ENCODE data around the gene TRAF3. TPM values are rescaled to one million over a fixed set of nuclear protein-coding genes. Genes with fewer than 3 reads are reported as not detected.

Gene TRAF3
- total RNA-seq, 1 experiment from 2014 or later = 11.5 TPM

DNA sequence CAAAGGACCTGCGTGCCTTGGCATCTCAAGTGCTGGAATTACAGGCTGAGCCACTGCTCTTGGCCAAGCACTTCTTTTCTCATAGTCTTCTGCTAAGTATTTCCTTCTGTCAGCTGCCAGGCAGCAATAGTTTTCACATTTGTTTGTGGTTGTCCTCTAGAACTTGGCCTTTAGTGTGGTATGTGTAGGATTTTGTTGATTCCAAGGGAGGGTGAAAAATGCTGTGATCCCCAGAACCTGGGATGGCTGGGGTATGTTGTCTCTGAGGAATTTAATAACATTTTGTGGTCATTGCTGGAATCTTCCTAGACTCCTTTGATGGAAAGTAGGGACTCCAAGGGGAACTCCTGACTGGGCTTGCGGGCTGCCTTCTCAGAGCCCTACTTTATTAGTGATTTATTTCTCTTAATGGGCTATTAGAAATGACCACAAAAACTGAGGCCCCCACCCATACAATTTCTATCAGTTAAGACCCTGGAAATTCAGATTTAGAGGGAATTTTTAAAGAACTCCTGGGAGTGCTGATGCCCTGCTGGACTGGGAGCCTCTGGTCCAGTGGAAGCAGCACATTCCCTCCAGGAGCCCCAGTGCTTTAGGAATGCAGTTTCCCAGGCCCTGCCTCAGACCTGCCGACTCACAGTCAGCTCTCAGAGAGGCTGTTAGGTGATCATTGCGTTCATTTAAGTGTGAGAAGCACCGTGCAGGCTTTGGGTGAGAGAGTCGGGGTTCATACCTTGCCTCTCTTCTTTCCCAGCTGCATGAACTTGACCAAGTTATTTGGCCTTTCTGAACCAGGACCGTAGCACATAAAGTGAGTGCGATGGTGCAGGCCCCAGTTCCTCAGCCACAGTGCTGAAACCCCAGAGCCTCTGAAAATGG is 22.7 kb downstream of the TRAF3 start:
- Histone ChIP-seq H3K27me3 (ENCODE audit: control insufficient read depth, insufficient read depth, low read length) (no peaks in the 10 kb centered on the region), H3K36me3 (replicated peaks; ENCODE audit: control insufficient read depth, insufficient read depth, low read length) (no peaks in the 10 kb centered on the region), H3K4me3 (ENCODE audit: insufficient read depth, low read depth, low read length) (no peak overlapping the region)
- DNase-seq = peak; percentile 10

DNA sequence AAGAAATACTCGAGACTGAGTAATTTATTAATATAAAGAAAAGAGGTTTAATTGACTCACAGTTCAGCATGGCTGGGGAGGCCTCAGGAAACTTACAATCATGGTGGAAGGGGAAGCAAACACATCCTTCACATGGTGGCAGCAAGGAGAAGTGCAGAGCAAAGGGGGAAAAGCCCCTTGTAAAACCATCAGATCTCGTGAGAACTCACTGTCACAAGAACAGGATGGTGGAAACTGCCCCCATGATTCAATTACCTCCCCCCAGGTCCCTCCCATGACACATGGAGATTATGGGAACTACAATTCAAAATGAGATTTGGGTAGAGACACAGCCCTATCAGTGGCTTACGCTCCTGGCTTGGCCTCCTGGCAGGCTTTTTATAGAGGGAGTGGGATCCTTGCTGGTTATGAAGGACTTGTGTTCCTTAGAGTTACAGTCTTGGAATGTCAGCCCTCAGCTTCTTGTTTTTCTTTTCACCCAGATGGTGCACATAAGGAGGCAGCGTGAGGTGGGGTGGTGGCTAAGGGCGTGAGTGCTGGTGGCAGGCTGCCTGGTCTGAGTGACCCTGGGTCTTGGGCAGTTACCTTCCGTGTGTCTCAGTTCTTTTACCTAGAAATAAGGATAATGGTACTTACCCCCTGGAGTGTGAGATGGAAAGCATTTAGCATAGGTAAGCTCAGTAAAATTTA is 25.7 kb downstream of the TRAF3 start:
- H3K4me3 ChIP-seq (ENCODE audit: insufficient read depth, low read depth, low read length) = no peak overlapping the region
- DNase-seq = peak; percentile 5
- no peaks in the 10 kb centered on the region for H3K36me3 ChIP-seq (replicated peaks; ENCODE audit: control insufficient read depth, insufficient read depth, low read length)
- H3K27me3 ChIP-seq (ENCODE audit: control insufficient read depth, insufficient read depth, low read length) = no peaks in the 10 kb centered on the region

DNA sequence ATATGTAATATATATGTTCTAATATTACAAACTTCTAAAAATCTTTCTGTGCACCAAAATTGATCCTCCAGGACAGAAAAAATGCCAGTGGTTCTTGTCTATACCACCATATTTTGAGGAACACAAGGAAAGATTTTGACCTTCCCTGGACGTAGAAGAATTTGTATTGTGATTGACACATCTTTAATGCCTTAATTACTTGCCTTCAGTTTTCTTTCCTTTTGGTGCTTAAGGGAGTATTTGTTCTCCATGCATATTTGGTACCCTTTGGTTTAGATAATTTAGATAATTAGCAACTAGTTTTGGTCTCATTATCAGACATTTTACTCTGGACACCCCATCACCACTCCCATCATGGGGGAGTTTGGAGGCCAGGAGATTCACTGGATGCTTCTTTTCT is 27.6 kb downstream of the TRAF3 start:
- H3K36me3 ChIP-seq (replicated peaks; ENCODE audit: control insufficient read depth, insufficient read depth, low read length) = no peaks in the 10 kb centered on the region
- DNase-seq = no peak
- H3K27me3 ChIP-seq (ENCODE audit: control insufficient read depth, insufficient read depth, low read length) = no peaks in the 10 kb centered on the region
- H3K4me3 ChIP-seq (ENCODE audit: insufficient read depth, low read depth, low read length) = no peak overlapping the region

DNA sequence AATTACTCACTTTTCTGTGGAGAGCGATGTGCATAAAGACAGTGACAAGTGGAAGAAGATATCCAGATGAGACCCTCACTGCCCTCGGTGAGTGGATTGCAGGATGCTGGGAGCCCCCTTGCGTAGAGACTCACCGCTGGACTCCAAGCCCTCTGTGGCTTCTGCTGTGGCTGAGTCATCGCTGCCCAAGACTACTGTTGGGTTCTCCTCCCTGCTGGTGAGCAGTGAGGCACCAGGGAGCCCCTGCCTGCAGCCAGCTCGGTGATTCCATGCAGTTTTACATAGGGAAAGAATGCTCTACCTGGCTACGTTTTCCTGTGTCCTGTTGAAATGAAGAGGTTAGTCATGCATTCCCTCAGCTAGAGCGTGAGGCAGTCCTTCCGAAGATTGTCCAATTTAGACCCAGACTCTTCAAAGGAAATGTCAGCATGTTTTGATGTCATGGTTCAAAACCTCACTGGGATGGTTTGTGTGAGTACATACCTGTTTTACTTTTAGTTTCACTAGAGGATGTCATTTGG is 28.2 kb downstream of the TRAF3 start:
- no peak for DNase-seq
- no peaks in the 10 kb centered on the region for H3K27me3 ChIP-seq (ENCODE audit: control insufficient read depth, insufficient read depth, low read length)

DNA sequence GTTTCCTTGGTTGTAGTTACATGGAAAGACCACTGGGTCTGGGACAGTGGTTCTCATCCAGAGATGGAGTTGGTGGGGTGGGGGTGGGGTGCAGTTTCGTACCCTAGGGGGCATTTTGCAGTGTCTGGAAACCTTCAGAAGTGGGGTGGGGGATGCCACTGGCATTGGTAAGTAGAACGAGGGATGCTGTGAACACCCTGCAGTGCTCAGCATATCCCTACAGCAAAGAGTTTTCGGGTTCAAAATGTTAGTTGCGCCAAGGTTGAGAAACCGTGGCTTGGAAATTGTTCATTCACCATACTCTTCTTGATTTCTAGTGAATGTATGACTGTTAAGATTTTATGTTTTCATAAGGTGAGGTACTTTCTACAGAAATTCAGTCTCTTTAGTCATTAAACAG is 28.7 kb downstream of the TRAF3 start:
- no peak overlapping the region for H3K4me3 ChIP-seq (ENCODE audit: insufficient read depth, low read depth, low read length)
- H3K36me3 ChIP-seq (replicated peaks; ENCODE audit: control insufficient read depth, insufficient read depth, low read length) = no peaks in the 10 kb centered on the region
- H3K27me3 ChIP-seq (ENCODE audit: control insufficient read depth, insufficient read depth, low read length) = no peaks in the 10 kb centered on the region
- DNase-seq = no peak

More for the DNA sequence above, 28.2 kb downstream of the TRAF3 start:
- H3K4me3 ChIP-seq (ENCODE audit: insufficient read depth, low read depth, low read length) = no peak overlapping the region
- H3K36me3 ChIP-seq (replicated peaks; ENCODE audit: control insufficient read depth, insufficient read depth, low read length) = no peaks in the 10 kb centered on the region

DNA sequence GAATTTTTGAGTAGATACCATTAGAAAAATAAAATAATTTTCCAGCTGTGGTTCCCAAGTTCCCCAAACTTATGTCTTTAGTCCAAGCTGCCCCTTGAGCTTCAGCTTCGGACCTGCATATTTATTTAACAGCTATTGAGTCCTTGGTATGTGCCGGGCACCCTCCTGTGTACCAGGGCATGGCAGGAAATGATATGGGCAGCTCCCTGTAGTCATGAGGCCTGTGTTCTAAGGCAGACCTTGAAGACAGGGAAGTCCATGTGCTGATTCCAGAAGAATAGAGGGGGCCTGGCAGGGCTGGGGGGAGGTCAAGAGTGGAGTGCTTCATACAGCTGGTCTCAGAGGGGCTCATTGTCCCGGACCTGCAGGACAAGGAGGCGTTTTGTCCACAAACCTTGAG is 29.2 kb downstream of the TRAF3 start:
- H3K36me3 ChIP-seq (replicated peaks; ENCODE audit: control insufficient read depth, insufficient read depth, low read length) = no peaks in the 10 kb centered on the region
- no peaks in the 10 kb centered on the region for H3K27me3 ChIP-seq (ENCODE audit: control insufficient read depth, insufficient read depth, low read length)
- DNase-seq = no peak
- H3K4me3 ChIP-seq (ENCODE audit: insufficient read depth, low read depth, low read length) = no peak overlapping the region

DNA sequence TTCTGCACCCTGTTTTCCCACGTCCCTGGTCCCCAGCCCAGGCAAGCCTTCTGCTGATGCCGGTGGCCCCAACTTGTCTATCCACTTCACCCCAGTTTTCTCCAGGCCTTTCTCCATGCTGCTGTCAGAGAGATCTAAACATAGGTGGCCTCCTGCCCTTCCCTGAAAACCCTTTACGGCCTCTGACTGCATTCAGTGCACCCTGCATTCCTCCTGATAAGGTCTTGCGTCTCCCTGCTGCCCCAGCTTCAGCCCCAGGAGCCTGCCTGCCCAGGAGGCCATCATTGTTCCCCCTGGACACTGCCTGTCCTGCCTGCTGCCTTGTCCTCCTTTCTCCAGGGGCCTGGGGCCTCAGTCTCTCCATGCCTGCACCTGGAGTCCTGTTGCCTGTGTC is 29.8 kb downstream of the TRAF3 start:
- Histone ChIP-seq H3K4me3 (ENCODE audit: insufficient read depth, low read depth, low read length) (no peak overlapping the region), H3K27me3 (ENCODE audit: control insufficient read depth, insufficient read depth, low read length) (no peaks in the 10 kb centered on the region), H3K36me3 (replicated peaks; ENCODE audit: control insufficient read depth, insufficient read depth, low read length) (no peaks in the 10 kb centered on the region)
- DNase-seq = peak; percentile 11

DNA sequence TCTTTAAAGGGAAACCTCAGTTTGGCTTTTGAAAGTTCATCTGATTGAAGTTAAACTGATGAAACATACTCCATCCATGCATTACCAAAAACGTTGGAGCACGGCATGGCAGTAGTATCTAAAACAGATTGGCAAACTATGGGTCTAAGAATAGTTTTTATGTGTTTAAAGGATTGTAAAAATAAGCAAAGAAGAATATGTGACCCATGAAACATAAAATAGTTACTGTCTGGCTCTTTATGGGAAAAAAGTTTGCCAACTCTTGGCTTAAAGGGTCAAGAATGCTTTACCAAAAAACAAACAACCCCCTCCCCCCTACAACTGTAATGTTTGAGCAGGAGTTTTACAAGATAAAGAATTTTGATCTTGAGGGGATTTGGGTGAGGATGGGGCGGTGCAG is 32.6 kb downstream of the TRAF3 start:
- Histone ChIP-seq H3K36me3 (replicated peaks; ENCODE audit: control insufficient read depth, insufficient read depth, low read length) (no peaks in the 10 kb centered on the region), H3K27me3 (ENCODE audit: control insufficient read depth, insufficient read depth, low read length) (no peaks in the 10 kb centered on the region), H3K4me3 (ENCODE audit: insufficient read depth, low read depth, low read length) (no peak overlapping the region)
- no peak for DNase-seq

DNA sequence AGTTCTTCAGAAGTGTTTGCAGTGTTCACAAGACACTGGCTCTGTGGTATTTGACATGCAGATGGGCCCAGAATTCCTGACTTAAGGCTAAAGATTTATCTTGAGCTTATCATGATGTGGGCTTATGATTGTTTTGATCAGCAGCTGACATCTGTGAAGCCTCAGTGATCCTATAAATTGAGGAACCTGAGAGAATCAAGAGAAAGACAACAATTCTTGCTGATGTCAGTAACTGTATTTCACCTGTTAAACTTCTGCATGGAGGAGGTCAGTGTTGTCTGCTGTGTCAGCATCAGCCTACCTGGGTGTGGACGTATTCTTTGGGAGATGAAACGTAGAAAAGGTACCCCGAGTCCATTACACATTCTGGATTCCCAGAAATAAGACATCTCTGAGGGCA is 33.3 kb downstream of the TRAF3 start:
- Histone ChIP-seq H3K4me3 (ENCODE audit: insufficient read depth, low read depth, low read length) (no peak overlapping the region), H3K27me3 (ENCODE audit: control insufficient read depth, insufficient read depth, low read length) (no peaks in the 10 kb centered on the region), H3K36me3 (replicated peaks; ENCODE audit: control insufficient read depth, insufficient read depth, low read length) (no peaks in the 10 kb centered on the region)
- DNase-seq = no peak

DNA sequence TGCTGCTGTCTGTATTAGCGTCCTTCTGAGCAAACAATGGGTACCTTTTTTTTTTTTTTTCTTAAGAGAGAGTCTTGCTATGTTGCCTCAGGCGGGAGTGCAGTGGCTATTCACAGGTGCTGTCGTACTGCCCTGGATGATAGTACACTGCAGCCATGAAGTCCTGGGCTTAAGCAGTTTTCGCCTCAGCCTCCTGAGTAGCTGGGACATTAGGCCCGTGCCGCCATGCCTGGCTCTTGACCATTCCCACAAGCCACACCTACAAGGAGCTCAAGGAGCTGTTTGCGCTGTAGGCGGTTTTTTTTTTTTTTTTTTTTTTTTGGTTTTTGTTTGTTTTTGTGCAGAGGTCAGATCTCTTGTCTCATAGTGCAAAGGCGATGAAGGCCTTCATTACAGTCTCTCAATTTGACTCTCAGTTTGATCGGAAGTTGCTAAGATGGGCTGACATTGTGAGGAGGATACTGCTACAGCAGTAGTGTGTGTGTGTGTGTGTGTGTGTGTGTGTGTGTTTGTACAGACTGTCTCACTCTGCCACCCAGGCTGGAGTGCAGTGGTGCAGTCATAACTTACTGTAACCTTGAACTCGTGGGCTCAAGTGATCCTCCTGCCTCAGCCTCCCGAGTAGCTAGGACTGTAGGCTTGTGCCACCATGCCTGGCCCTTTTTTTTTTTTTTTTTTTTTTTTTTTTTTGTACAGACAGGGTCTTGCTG is 34.2 kb downstream of the TRAF3 start:
- H3K36me3 ChIP-seq (replicated peaks; ENCODE audit: control insufficient read depth, insufficient read depth, low read length) = no peaks in the 10 kb centered on the region
- no peaks in the 10 kb centered on the region for H3K27me3 ChIP-seq (ENCODE audit: control insufficient read depth, insufficient read depth, low read length)
- DNase-seq = no peak
- H3K4me3 ChIP-seq (ENCODE audit: insufficient read depth, low read depth, low read length) = no peak overlapping the region

DNA sequence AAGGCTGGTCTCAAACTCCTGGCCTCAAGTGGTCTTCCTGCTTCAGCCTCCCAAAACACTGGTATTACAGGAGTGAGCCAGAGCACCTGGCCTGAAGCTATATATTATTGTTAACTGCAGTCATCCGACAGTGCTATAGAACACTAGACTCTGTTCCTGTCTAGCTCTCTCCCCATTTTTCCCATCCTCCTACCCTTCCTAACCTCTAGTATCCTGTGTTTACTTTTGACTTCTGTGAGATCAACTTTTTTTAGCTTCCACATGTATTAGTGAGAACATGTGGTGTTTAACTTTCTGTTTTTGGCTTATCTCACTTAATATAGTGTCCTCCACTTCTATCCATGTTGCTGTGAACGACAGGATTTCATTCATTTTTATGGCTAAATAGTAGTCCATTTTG is 34.7 kb downstream of the TRAF3 start:
- Histone ChIP-seq H3K27me3 (ENCODE audit: control insufficient read depth, insufficient read depth, low read length) (no peaks in the 10 kb centered on the region), H3K36me3 (replicated peaks; ENCODE audit: control insufficient read depth, insufficient read depth, low read length) (no peaks in the 10 kb centered on the region), H3K4me3 (ENCODE audit: insufficient read depth, low read depth, low read length) (no peak overlapping the region)
- no peak for DNase-seq

DNA sequence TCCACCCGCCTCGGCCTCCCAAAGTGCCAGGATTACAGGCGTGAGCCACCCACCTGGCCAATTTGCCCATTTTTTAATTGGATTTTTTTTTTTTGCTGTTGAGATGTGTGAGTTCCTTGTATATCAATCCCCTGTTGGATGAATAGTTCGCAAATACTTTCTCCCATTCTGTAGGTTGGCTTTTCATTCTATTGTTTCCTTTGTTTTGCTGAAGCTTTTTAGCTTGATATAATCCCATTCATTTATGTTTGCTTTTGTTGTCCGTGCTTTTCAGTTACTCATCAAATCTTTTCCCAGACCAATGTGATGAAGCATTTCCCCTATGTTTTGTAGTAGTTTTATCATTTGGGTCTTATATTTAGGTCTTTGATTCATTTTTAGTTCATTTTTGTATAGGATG is 36.4 kb downstream of the TRAF3 start:
- DNase-seq = no peak
- Histone ChIP-seq H3K36me3 (replicated peaks; ENCODE audit: control insufficient read depth, insufficient read depth, low read length) (no peaks in the 10 kb centered on the region), H3K4me3 (ENCODE audit: insufficient read depth, low read depth, low read length) (no peak overlapping the region), H3K27me3 (ENCODE audit: control insufficient read depth, insufficient read depth, low read length) (no peaks in the 10 kb centered on the region)

DNA sequence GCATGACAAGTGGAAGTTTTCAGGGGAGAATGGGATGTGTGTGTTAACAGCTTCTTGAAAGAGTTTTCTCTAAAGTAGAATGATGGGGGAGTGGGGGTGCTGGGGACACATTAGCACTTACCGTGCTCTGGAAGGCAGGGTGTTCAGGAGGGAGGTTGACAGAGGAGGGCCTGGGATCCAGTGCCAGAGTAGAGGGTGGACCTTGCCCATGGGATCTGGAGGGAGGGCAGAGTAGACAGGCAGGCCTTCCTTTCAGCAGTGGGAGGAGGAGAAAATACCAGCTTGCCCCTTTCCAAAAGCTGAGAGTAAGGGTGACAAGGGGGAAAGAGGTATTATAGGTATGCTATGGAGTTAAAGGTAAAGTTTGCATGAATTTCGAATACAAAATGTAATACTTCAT is 40.1 kb downstream of the TRAF3 start:
- Histone ChIP-seq H3K36me3 (replicated peaks; ENCODE audit: control insufficient read depth, insufficient read depth, low read length) (no peaks in the 10 kb centered on the region), H3K27me3 (ENCODE audit: control insufficient read depth, insufficient read depth, low read length) (no peaks in the 10 kb centered on the region), H3K4me3 (ENCODE audit: insufficient read depth, low read depth, low read length) (no peak overlapping the region)
- no peak for DNase-seq

DNA sequence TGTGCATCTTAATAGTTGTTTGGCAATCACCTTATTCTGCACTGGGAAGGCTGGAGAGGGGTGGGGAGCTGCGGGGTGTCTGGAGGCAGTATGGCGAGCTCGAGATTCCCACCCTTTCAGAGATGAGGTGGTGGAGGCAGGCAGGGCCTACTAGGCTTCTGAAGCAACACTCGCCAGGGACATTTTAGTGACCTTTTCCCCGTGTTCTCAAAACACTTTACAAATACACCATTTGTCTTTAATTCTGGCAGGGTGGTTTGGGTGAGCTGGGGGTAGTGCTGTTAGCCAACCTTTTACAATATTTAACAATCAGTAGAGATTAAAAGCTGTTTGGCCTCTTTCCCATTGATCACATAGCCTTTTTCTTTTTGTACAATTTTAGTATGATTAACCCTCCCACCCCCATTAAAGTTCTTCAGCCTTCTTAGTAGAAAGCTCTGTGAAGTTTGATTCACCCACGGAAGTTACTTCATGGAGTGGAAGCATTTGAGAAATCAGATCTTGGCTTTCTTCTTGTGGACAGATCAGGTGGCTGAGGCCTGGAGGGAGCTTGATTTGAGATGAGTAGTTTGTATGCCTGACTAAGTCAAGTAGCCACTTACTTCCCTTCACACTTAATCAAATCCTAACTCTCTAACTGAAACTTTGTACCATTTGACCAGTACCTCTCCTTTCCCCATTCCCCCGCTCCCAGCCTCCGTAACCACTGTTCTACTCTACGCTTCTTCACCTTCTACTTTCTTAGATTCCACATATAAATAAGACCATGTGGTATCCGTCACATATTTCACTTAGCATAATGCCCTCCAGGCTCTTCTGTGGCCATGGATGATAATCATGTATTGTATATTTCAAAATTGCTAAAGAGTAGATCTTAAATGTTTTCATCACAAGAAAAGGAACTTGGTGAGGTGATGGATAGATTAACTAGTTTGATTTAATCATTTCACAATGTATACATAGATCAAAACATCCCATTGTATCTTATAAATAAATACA is 41.0 kb downstream of the TRAF3 start:
- no peaks in the 10 kb centered on the region for H3K27me3 ChIP-seq (ENCODE audit: control insufficient read depth, insufficient read depth, low read length)
- no peak overlapping the region for H3K4me3 ChIP-seq (ENCODE audit: insufficient read depth, low read depth, low read length)
- no peak for DNase-seq
- H3K36me3 ChIP-seq (replicated peaks; ENCODE audit: control insufficient read depth, insufficient read depth, low read length) = no peaks in the 10 kb centered on the region

Data from H7 (cell line).